CD14-positive monocyte (primary cell): Measurements from ENCODE around the gene ST7L. TPM values are rescaled to one million over a fixed set of nuclear protein-coding genes. Genes with fewer than 3 reads are reported as not detected.
A peak's percentile ranks its signal among the peaks of the same experiment; 100 is the strongest.

ENCODE experiments used
- DNase-seq, 3 donors: peaks; one replicate each; pipeline ENCODE4 v3.0.0-alpha.2; 2011 to 2022
- H2AFZ ChIP-seq: 2 replicates; pipeline ENCODE4 v1.6.0; 2012; ENCODE audit warnings: mild to moderate bottlenecking, low read depth, low read length, inconsistent platforms; ENCODE audit not compliant: insufficient read depth, poor library complexity, severe bottlenecking
- H3K27ac ChIP-seq, 2 donors: 1 replicate in 1 of 2; 2 replicates in 1 of 2; pipeline ENCODE4 v1.5.1; 2012 to 2013; ENCODE audit warnings: low read length in 2 of 2, control low read depth in 1 of 2, inconsistent platforms in 1 of 2, low read depth in 1 of 2, mild to moderate bottlenecking in 1 of 2
- H3K27me3 ChIP-seq, 2 donors: one replicate each; pipeline versions ENCODE4 v1.6.0 to v1.6.1; 2011 to 2013; ENCODE audit warnings: low read length in 2 of 2; ENCODE audit not compliant: control insufficient read depth in 2 of 2, insufficient read depth in 2 of 2
- H3K36me3 ChIP-seq, 2 donors: replicated peaks in 1 of 2; 1 replicate in 1 of 2; 2 replicates in 1 of 2; pipeline versions ENCODE4 v1.5.1 to v1.6.1; 2012 to 2013; ENCODE audit warnings: low read length in 2 of 2, control low read depth in 1 of 2, inconsistent platforms in 1 of 2, mild to moderate bottlenecking in 1 of 2; ENCODE audit not compliant: insufficient read depth in 2 of 2, control insufficient read depth in 1 of 2
- H3K4me1 ChIP-seq, 2 donors: 1 replicate in 1 of 2; 2 replicates in 1 of 2; pipeline versions ENCODE4 v1.5.1 to v1.6.1; 2012 to 2013; ENCODE audit warnings: low read length in 2 of 2, control low read depth in 1 of 2, inconsistent platforms in 1 of 2, mild to moderate bottlenecking in 1 of 2, moderate library complexity in 1 of 2; ENCODE audit not compliant: insufficient read depth in 2 of 2, control insufficient read depth in 1 of 2
- H3K4me2 ChIP-seq: replicated peaks from 2 replicates; pipeline ENCODE3; 2012; ENCODE audit warnings: low read length, moderate library complexity, mild to moderate bottlenecking; ENCODE audit not compliant: poor library complexity, severe bottlenecking; ENCODE audit errors: extremely low read depth
- H3K4me3 ChIP-seq, 3 experiments: fragments of 200-600 bp in 1 of 3; sonication (generic) in 1 of 3; replicated peaks in 1 of 3; 1 replicate in 2 of 3; 2 replicates in 1 of 3; pipeline ENCODE4 v1.5.1; 2011 to 2013; ENCODE audit warnings: low read length in 3 of 3, mild to moderate bottlenecking in 3 of 3, control low read depth in 2 of 3, low read depth in 2 of 3, inconsistent platforms in 1 of 3, moderate library complexity in 1 of 3
- H3K79me2 ChIP-seq: 2 replicates; pipeline ENCODE4 v1.6.0; 2012; ENCODE audit warnings: mild to moderate bottlenecking, control low read depth, inconsistent platforms, low read length, moderate library complexity; ENCODE audit not compliant: insufficient read depth
- H3K9ac ChIP-seq: 2 replicates; pipeline ENCODE4 v1.6.0; 2017; ENCODE audit warnings: low read length, mild to moderate bottlenecking; ENCODE audit not compliant: insufficient read depth, poor library complexity, severe bottlenecking
- H3K9me3 ChIP-seq, 2 donors: replicated peaks in 1 of 2; 1 replicate in 1 of 2; 2 replicates in 1 of 2; pipeline versions ENCODE4 v1.5.1 to v1.6.1; 2012 to 2013; ENCODE audit warnings: low read length in 2 of 2, control low read depth in 1 of 2; ENCODE audit not compliant: control insufficient read depth in 1 of 2, insufficient read depth in 1 of 2
- H4K20me1 ChIP-seq: 2 replicates; pipeline ENCODE4 v1.6.0; 2012; ENCODE audit warnings: mild to moderate bottlenecking, low read length, control low read depth, moderate library complexity; ENCODE audit not compliant: insufficient read depth
- H3K27ac Mint-ChIP-seq, 7 donors: one replicate each; pipeline ENCODE4 v1.8.0; 2020; ENCODE audit warnings: mild to moderate bottlenecking in 7 of 7, mixed read lengths in 7 of 7, moderate library complexity in 6 of 7, inconsistent platforms in 2 of 7
- H3K27me3 Mint-ChIP-seq, 3 donors: one replicate each; pipeline ENCODE4 v1.8.0; 2021 to 2022; ENCODE audit warnings: low read depth in 3 of 3, mild to moderate bottlenecking in 3 of 3, mixed read lengths in 3 of 3, moderate library complexity in 3 of 3, inconsistent platforms in 1 of 3
- H3K36me3 Mint-ChIP-seq, 2 donors: one replicate each; pipeline ENCODE4 v1.8.0; 2020; ENCODE audit warnings: mixed read lengths in 2 of 2, inconsistent platforms in 1 of 2, mild to moderate bottlenecking in 1 of 2
- H3K4me1 Mint-ChIP-seq: one replicate; pipeline ENCODE4 v1.8.0; 2020; ENCODE audit warnings: mild to moderate bottlenecking, mixed read lengths
- H3K4me3 Mint-ChIP-seq, 2 donors: one replicate each; pipeline ENCODE4 v1.8.0; 2020; ENCODE audit warnings: mild to moderate bottlenecking in 2 of 2, mixed read lengths in 2 of 2, moderate library complexity in 1 of 2
- H3K9me3 Mint-ChIP-seq, 7 donors: one replicate each; pipeline ENCODE4 v1.8.0; 2020 to 2022; ENCODE audit warnings: mixed read lengths in 7 of 7, mild to moderate bottlenecking in 6 of 7, moderate library complexity in 6 of 7, inconsistent platforms in 2 of 7
- WGBS: methylation state at CpG from one replicate; pipeline ENCODE4 v1.1.5; 2013; ENCODE audit warnings: missing lambda C conversion rate; ENCODE audit not compliant: insufficient coverage; 5-methylcytosine and 5-hydroxymethylcytosine counted together
- intact Hi-C, 2 donors: fragments of 100-400 bp; cut with micrococcal nuclease; formaldehyde crosslinking; loops; one replicate each; pipeline versions ENCODE4 v1.15.0 to v1.15.1; 2023
- polyA plus RNA-seq, 3 donors: library from polyadenylated mRNA; depleted of rRNA in 1 of 3; unstranded in 2 of 3; stranded (reverse) in 1 of 3; fragments of 300-500 nt in 2 of 3; fragments of >200 nt in 1 of 3; fragmentation: Illumina TruSeq in 2 of 3; gene quantifications; 1 replicate in 2 of 3; 2 replicates in 1 of 3; pipeline ENCODE4 v1.2.3, GENCODE V29; 2012 to 2021
- TF ChIP-seq, protein P1 (sequence below): fragments of 200-600 bp; IDR thresholded peaks from one replicate; pipeline ENCODE4 v1.8.0; 2022; ENCODE audit warnings: antibody characterized with exemption, mild to moderate bottlenecking

ST7L gene
- polyA plus RNA-seq, 3 donors, result 5.4 to 10.0 (median 6.1) TPM

DNA sequence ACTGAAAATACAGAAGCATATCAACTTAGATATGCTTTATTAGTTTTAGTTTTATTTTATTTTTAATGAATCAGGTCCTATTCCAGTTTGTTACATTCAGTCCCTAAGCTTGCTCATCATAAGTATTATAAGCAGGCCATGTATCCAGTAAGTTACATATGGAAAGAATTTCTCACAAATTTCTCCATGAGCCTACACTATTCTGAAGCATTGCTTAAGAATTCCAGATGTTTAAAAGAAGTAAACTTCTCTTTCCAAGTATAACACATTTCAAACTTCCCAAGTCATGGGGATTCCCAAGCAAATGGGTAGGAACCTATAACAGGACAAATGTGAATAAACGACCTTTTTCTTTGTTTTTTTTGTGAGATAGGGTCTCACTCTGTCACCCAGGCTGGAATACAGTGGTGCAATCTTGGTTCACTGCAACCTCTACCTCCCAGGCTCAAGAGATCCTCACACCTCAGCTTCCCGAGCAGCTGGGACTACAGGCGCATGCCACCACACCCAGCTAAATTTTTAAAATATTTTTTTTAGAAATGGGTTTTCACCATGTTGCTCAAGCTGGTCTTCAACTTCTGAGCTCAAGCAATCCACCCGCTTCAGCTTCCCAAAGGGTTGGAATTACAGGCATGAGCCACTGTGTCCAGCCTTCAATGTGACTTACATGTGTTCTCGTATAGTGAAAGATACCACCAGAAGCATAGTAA is 39.0 kb downstream of the ST7L start:
- Mint-ChIP-seq H3K36me3 (peaks cover 32 to 48% of the 10 kb centered on the region in 2 donors), H3K4me1 (no peaks in the 10 kb centered on the region), H3K27ac (peak overlapping the region in 1 of 7 donors; percentile 25), H3K9me3 (peaks cover 0 to 2% (median 0%) of the 10 kb centered on the region in 7 donors), H3K4me3 (no peak overlapping the region), H3K27me3 (no peaks in the 10 kb centered on the region)
- Histone ChIP-seq H3K9me3 (no peaks in the 10 kb centered on the region), H3K27ac (no peak overlapping the region), H2AFZ (no peak overlapping the region), H3K79me2 (no peaks in the 10 kb centered on the region), H3K36me3 (peaks cover 12 to 64% of the 10 kb centered on the region in 2 donors), H3K4me3 (no peak overlapping the region), H3K4me1 (no peaks in the 10 kb centered on the region), H3K4me2 (no peak overlapping the region), H3K9ac (no peak overlapping the region), H3K27me3 (no peaks in the 10 kb centered on the region), H4K20me1 (no peaks in the 10 kb centered on the region)
- DNase-seq, result no peak
- 100% methylated on average over 1 of the region's 5 CpGs for WGBS
- TF ChIP-seq, protein P1, sequence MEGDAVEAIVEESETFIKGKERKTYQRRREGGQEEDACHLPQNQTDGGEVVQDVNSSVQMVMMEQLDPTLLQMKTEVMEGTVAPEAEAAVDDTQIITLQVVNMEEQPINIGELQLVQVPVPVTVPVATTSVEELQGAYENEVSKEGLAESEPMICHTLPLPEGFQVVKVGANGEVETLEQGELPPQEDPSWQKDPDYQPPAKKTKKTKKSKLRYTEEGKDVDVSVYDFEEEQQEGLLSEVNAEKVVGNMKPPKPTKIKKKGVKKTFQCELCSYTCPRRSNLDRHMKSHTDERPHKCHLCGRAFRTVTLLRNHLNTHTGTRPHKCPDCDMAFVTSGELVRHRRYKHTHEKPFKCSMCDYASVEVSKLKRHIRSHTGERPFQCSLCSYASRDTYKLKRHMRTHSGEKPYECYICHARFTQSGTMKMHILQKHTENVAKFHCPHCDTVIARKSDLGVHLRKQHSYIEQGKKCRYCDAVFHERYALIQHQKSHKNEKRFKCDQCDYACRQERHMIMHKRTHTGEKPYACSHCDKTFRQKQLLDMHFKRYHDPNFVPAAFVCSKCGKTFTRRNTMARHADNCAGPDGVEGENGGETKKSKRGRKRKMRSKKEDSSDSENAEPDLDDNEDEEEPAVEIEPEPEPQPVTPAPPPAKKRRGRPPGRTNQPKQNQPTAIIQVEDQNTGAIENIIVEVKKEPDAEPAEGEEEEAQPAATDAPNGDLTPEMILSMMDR, result no peak
- intact Hi-C loops, result no loop called here

DNA sequence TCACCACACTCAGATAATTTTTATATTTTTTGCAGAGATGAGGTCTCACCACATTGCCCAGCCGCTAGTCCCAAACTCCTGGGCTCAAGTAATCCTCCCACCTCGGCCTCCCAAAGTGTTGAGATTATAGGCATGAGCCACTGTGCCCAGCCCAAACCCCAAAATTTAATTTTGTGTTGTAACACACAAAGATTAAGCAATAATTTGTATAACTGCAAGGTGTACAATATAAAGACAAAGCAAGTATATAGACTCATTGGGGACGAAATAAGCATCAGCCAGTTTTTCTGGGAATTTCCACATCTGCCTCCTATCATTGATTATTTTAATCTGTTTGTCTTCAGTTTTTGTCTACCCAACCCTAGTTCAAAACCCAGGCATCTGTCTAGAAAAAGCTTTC is 42.7 kb downstream of the ST7L start:
- TF ChIP-seq, protein P1, result no peak
- Mint-ChIP-seq H3K27ac (peak overlapping the region in 1 of 7 donors; percentile 3), H3K4me3 (no peak overlapping the region), H3K27me3 (no peaks in the 10 kb centered on the region), H3K36me3 (peaks cover 34 to 64% of the 10 kb centered on the region in 2 donors), H3K4me1 (no peaks in the 10 kb centered on the region), H3K9me3 (peaks cover 0 to 4% (median 0%) of the 10 kb centered on the region in 7 donors)
- Histone ChIP-seq H4K20me1 (no peaks in the 10 kb centered on the region), H3K79me2 (no peaks in the 10 kb centered on the region), H3K36me3 (peaks cover 17 to 50% of the 10 kb centered on the region in 2 donors), H3K4me2 (no peak overlapping the region), H3K27ac (no peak overlapping the region), H2AFZ (no peak overlapping the region), H3K9me3 (no peaks in the 10 kb centered on the region), H3K27me3 (no peaks in the 10 kb centered on the region), H3K4me1 (no peaks in the 10 kb centered on the region), H3K9ac (no peak overlapping the region), H3K4me3 (no peak overlapping the region)
- intact Hi-C loops, result no loop called here
- WGBS, result no CpG with 5 or more reads among the region's 3 CpGs
- no peak for DNase-seq
